Loucy (cell line): Measurements from ENCODE around the gene CD24.

Experiments used
- H2AFZ ChIP-seq: fragments of 200-600 bp; sonication (generic); 2 replicates; pipeline ENCODE4 v1.6.0; 2016; ENCODE audit warnings: antibody characterized with exemption, mild to moderate bottlenecking, low read length, moderate library complexity
- H3F3A ChIP-seq: fragments of 200-600 bp; 2 replicates; pipeline ENCODE4 v1.6.0; 2016; ENCODE audit warnings: antibody characterized with exemption, low read depth, mild to moderate bottlenecking
- H3K27me3 ChIP-seq: fragments of 200-600 bp; sonication (generic); 2 replicates; pipeline ENCODE4 v1.6.1; 2014; ENCODE audit warnings: low read length, mild to moderate bottlenecking; ENCODE audit not compliant: insufficient read depth, poor library complexity, severe bottlenecking
- H3K36me3 ChIP-seq: fragments of 200-600 bp; sonication (generic); 2 replicates; pipeline ENCODE4 v1.6.1; 2016; ENCODE audit warnings: low read length; ENCODE audit not compliant: insufficient read depth
- H3K4me1 ChIP-seq: fragments of 200-600 bp; sonication (generic); 2 replicates; pipeline ENCODE4 v1.5.1; 2014; ENCODE audit warnings: low read length, mild to moderate bottlenecking; ENCODE audit not compliant: insufficient read depth, poor library complexity, severe bottlenecking
- H3K4me2 ChIP-seq: fragments of 200-600 bp; sonication (generic); 2 replicates; pipeline ENCODE4 v1.6.0; 2014; ENCODE audit warnings: antibody characterized with exemption, low read length, low read depth, mild to moderate bottlenecking; ENCODE audit not compliant: poor library complexity, severe bottlenecking
- H3K4me3 ChIP-seq: fragments of 200-600 bp; sonication (generic); 2 replicates; pipeline ENCODE4 v1.5.1; 2014; ENCODE audit warnings: low read length, mild to moderate bottlenecking, mixed read lengths; ENCODE audit not compliant: poor library complexity, severe bottlenecking
- H3K79me2 ChIP-seq: fragments of 200-600 bp; sonication (generic); 2 replicates; pipeline ENCODE4 v1.6.1; 2014; ENCODE audit warnings: low read length; ENCODE audit not compliant: insufficient read depth
- H3K9ac ChIP-seq: fragments of 200-600 bp; sonication (generic); 2 replicates; pipeline ENCODE4 v1.6.0; 2014; ENCODE audit warnings: mild to moderate bottlenecking, low read depth, low read length, moderate library complexity; ENCODE audit not compliant: poor library complexity, severe bottlenecking
- H3K9me2 ChIP-seq: fragments of 200-600 bp; sonication (generic); replicated peaks from 2 replicates; pipeline ENCODE4 v1.6.1; 2016; ENCODE audit warnings: low read depth, low read length, mixed read lengths
- H3K9me3 ChIP-seq: fragments of 200-600 bp; sonication (generic); 2 replicates; pipeline ENCODE4 v1.6.1; 2014; ENCODE audit warnings: mild to moderate bottlenecking, antibody characterized with exemption, low read length, low read depth; ENCODE audit not compliant: insufficient read depth
- H4K20me1 ChIP-seq: fragments of 200-600 bp; sonication (generic); 2 replicates; pipeline ENCODE4 v1.6.0; 2014; ENCODE audit warnings: antibody characterized with exemption, low read length, mild to moderate bottlenecking; ENCODE audit not compliant: insufficient read depth, poor library complexity, severe bottlenecking
- EZH2phosphoT487 ChIP-seq: fragments of 200-600 bp; IDR thresholded peaks from 2 replicates; pipeline ENCODE4 v1.6.1; 2018; ENCODE audit warnings: antibody characterized with exemption, mild to moderate bottlenecking, moderate library complexity, borderline replicate concordance
- TF ChIP-seq, protein P1 (sequence below): fragments of 200-600 bp; sonication (generic); conservative IDR thresholded peaks from 2 replicates; pipeline ENCODE4 v1.5.1; 2014; ENCODE audit warnings: mild to moderate bottlenecking, antibody characterized with exemption, low read length

The CD24 gene

GRCh38 chr6:106979435-106979884, 4.9 kb upstream of the CD24 start:
- Histone ChIP-seq H3K9me2 (no peaks in the 10 kb centered on the region), H3K9me3 (no peaks in the 10 kb centered on the region), H3K36me3 (no peaks in the 10 kb centered on the region), H3K9ac (no peak overlapping the region), H3K4me3 (no peak overlapping the region), H3K79me2 (no peaks in the 10 kb centered on the region), H4K20me1 (no peaks in the 10 kb centered on the region), H3K4me2 (peak overlapping the region; percentile 36), H3K4me1 (no peaks in the 10 kb centered on the region), H2AFZ (peak overlapping the region; percentile 94), H3F3A (no peaks in the 10 kb centered on the region), H3K27me3 (no peaks in the 10 kb centered on the region)
- TF ChIP-seq, protein P1, sequence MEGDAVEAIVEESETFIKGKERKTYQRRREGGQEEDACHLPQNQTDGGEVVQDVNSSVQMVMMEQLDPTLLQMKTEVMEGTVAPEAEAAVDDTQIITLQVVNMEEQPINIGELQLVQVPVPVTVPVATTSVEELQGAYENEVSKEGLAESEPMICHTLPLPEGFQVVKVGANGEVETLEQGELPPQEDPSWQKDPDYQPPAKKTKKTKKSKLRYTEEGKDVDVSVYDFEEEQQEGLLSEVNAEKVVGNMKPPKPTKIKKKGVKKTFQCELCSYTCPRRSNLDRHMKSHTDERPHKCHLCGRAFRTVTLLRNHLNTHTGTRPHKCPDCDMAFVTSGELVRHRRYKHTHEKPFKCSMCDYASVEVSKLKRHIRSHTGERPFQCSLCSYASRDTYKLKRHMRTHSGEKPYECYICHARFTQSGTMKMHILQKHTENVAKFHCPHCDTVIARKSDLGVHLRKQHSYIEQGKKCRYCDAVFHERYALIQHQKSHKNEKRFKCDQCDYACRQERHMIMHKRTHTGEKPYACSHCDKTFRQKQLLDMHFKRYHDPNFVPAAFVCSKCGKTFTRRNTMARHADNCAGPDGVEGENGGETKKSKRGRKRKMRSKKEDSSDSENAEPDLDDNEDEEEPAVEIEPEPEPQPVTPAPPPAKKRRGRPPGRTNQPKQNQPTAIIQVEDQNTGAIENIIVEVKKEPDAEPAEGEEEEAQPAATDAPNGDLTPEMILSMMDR = peak; percentile 97
- TF ChIP-seq EZH2phosphoT487 = no peak

DNA sequence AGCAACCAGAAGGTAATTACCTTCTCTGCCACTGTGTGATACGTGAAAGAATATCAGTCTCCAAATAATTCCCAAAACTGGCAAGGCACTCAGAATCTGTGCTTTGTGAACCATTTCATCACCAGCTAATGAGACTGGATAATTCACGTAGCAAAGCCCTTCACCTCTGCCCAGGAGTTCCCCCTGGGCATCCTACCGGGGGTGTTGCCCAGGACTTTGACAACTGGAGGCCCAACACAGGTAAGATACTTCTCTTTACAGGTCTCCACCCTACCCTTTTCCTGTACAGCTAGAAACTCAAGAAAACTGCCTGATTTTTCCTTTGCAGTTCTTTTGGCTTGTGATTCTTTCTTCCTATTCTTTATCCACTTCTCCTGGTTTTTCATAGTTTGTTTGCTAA, 2.7 kb upstream of the CD24 start:
- Histone ChIP-seq H3F3A (no peaks in the 10 kb centered on the region), H3K27me3 (no peaks in the 10 kb centered on the region), H2AFZ (no peak overlapping the region), H3K4me3 (no peak overlapping the region), H3K4me1 (no peaks in the 10 kb centered on the region), H3K9me2 (no peaks in the 10 kb centered on the region), H3K79me2 (no peaks in the 10 kb centered on the region), H3K9me3 (no peaks in the 10 kb centered on the region), H3K4me2 (no peak overlapping the region), H3K9ac (no peak overlapping the region), H3K36me3 (no peaks in the 10 kb centered on the region), H4K20me1 (no peaks in the 10 kb centered on the region)
- TF ChIP-seq EZH2phosphoT487 = no peak
- TF ChIP-seq, protein P1 = no peak

DNA sequence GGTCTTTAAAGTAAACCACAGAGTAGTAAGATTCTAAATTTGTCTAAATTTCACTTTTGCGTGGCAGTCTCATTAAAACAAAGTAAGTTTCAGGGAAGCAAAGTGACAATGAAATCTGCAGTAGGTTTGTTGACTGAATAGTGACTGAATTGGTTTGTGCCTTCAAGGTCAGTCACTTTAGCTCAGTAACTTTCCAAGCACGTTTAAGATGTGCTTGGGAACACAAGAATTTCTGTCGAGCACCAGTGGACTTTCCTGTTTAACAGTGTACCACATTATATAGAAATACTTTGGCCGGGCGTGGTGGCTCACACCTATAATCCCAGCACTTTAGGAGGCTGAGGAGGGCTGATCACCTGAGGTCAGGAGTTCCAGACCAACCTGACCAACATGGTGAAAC, 1.7 kb upstream of the CD24 start:
- no peaks in the 10 kb centered on the region for H3K9me3 ChIP-seq
- no peaks in the 10 kb centered on the region for H3K9me2 ChIP-seq
- H3K79me2 ChIP-seq = no peaks in the 10 kb centered on the region
- H3K27me3 ChIP-seq = no peaks in the 10 kb centered on the region
- no peaks in the 10 kb centered on the region for H3F3A ChIP-seq
- no peak overlapping the region for H2AFZ ChIP-seq
- no peak overlapping the region for H3K4me2 ChIP-seq
- TF ChIP-seq, protein P1 = no peak
- no peak for TF ChIP-seq EZH2phosphoT487
- H3K4me1 ChIP-seq = no peaks in the 10 kb centered on the region
- no peaks in the 10 kb centered on the region for H4K20me1 ChIP-seq
- H3K36me3 ChIP-seq = no peaks in the 10 kb centered on the region
- no peak overlapping the region for H3K9ac ChIP-seq
- H3K4me3 ChIP-seq = no peak overlapping the region
